Progenitor cell of endocrine pancreas (in vitro differentiated cells): ENCODE results near the gene TNFSF12. TPM values are rescaled to one million over a fixed set of nuclear protein-coding genes. Genes with fewer than 3 reads are reported as not detected.

Source experiments
- DNase-seq: peaks from one replicate; pipeline ENCODE4 v3.0.0; 2021; ENCODE audit warnings: low spot score; ENCODE audit not compliant: unreplicated experiment
- H3K27ac Mint-ChIP-seq: 2 replicates; pipeline ENCODE4 v1.8.0; 2021; ENCODE audit warnings: mild to moderate bottlenecking, moderate library complexity, mixed read lengths
- H3K27me3 Mint-ChIP-seq: 2 replicates; pipeline ENCODE4 v1.8.0; 2021; ENCODE audit warnings: mixed read lengths
- H3K36me3 Mint-ChIP-seq: 2 replicates; pipeline ENCODE4 v1.8.0; 2022; ENCODE audit warnings: mixed read lengths; ENCODE audit not compliant: insufficient read depth
- H3K4me1 Mint-ChIP-seq: 2 replicates; pipeline ENCODE4 v1.8.0; 2021; ENCODE audit warnings: low read depth, mixed read lengths
- H3K4me3 Mint-ChIP-seq: 2 replicates; pipeline ENCODE4 v1.8.0; 2021; ENCODE audit warnings: low read depth, mild to moderate bottlenecking, moderate library complexity, mixed read lengths
- H3K9me3 Mint-ChIP-seq: 2 replicates; pipeline ENCODE4 v1.8.0; 2021; ENCODE audit warnings: low read depth, mixed read lengths
- total RNA-seq: library from RNA; stranded (reverse); gene quantifications from 2 replicates; pipeline ENCODE4 v1.2.1, GENCODE V29; 2021
- TF ChIP-seq, protein P1 (sequence below): fragments of 200-600 bp; sonication (generic); IDR thresholded peaks from one replicate; pipeline ENCODE4 v1.5.0; 2021; ENCODE audit warnings: antibody characterized with exemption, mild to moderate bottlenecking; ENCODE audit not compliant: unreplicated experiment

Gene TNFSF12
- total RNA-seq, 1 donor from 2014 or later = 9.4 TPM

DNA sequence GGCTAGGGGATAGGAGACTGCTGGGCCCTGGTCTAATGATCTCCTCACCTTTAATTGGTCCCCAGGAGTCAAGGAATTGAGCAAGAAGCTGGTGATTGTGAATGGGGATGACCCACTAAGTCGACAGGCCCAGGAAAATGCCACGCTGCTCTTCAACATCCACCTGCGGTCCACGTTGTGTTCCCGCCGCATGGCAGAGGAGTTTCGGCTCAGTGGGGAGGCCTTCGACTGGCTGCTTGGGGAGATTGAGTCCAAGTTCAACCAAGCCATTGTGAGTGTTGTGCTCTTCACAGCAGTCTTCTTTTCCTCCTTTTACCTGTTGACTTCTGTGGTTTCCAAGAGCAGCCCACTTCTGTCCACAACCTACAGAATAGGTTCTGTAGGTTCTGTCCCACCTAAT is 45.3 kb upstream of the TNFSF12 start:
- no peak for DNase-seq
- Mint-ChIP-seq H3K9me3 (no peaks in the 10 kb centered on the region), H3K27ac (no peak overlapping the region), H3K36me3 (peaks cover 39% of the 10 kb centered on the region), H3K4me3 (no peak overlapping the region), H3K4me1 (no peaks in the 10 kb centered on the region), H3K27me3 (no peaks in the 10 kb centered on the region)
- TF ChIP-seq, protein P1, sequence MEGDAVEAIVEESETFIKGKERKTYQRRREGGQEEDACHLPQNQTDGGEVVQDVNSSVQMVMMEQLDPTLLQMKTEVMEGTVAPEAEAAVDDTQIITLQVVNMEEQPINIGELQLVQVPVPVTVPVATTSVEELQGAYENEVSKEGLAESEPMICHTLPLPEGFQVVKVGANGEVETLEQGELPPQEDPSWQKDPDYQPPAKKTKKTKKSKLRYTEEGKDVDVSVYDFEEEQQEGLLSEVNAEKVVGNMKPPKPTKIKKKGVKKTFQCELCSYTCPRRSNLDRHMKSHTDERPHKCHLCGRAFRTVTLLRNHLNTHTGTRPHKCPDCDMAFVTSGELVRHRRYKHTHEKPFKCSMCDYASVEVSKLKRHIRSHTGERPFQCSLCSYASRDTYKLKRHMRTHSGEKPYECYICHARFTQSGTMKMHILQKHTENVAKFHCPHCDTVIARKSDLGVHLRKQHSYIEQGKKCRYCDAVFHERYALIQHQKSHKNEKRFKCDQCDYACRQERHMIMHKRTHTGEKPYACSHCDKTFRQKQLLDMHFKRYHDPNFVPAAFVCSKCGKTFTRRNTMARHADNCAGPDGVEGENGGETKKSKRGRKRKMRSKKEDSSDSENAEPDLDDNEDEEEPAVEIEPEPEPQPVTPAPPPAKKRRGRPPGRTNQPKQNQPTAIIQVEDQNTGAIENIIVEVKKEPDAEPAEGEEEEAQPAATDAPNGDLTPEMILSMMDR = no peak

DNA sequence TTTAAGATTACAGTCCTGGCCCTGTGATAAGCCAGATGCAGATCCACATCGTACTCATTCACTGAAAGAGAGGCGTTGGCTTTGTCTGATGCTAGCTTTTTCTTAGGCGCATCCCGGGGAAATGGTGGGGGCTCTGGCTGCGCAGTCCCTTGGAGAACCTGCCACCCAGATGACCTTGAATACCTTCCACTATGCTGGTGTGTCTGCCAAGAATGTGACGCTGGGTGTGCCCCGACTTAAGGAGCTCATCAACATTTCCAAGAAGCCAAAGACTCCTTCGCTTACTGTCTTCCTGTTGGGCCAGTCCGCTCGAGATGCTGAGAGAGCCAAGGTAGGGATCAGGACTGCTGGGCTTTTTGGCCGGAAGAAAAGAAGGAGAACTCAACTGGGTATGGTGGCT is 40.7 kb upstream of the TNFSF12 start:
- TF ChIP-seq, protein P1 = no peak
- no peaks in the 10 kb centered on the region for H3K27me3 Mint-ChIP-seq
- H3K4me1 Mint-ChIP-seq = no peaks in the 10 kb centered on the region
- no peak for DNase-seq
- H3K36me3 Mint-ChIP-seq = peaks cover 39% of the 10 kb centered on the region
- peak overlapping the region; percentile 33 for H3K27ac Mint-ChIP-seq
- H3K9me3 Mint-ChIP-seq = no peaks in the 10 kb centered on the region
- H3K4me3 Mint-ChIP-seq = no peak overlapping the region

DNA sequence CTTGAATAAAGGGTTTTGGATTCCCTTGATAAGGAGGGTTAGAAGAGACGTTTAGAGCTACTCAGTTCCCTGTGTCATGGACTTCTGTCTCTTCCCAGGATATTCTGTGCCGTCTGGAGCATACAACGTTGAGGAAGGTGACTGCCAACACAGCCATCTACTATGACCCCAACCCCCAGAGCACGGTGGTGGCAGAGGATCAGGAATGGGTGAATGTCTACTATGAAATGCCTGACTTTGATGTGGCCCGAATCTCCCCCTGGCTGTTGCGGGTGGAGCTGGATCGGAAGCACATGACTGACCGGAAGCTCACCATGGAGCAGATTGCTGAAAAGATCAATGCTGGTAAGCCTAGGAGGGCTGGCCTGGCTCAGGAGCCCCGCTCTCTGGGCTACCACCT is 40.0 kb upstream of the TNFSF12 start:
- no peaks in the 10 kb centered on the region for H3K27me3 Mint-ChIP-seq
- no peaks in the 10 kb centered on the region for H3K4me1 Mint-ChIP-seq
- TF ChIP-seq, protein P1 = no peak
- peaks cover 34% of the 10 kb centered on the region for H3K36me3 Mint-ChIP-seq
- H3K4me3 Mint-ChIP-seq = no peak overlapping the region
- no peak overlapping the region for H3K27ac Mint-ChIP-seq
- no peaks in the 10 kb centered on the region for H3K9me3 Mint-ChIP-seq
- no peak for DNase-seq

DNA sequence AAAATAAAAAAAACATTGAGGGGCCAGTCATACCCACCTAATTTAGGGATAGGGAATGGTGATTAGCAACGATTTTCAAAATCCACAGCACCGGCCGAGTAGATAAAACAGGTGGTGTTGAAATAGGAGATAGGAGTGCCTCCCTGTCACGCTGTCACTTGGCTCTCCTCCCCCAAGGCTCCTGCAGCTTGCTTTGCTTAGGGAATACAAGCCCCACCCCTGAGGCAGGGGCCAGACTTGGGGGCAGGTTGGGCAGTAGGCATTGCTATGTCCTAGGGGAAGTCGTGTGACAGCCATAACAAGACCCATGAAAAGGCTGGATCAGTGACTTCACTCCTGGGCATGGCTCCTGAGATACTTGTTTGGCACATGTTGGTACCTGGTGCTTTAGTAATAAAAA is 38.9 kb upstream of the TNFSF12 start:
- H3K36me3 Mint-ChIP-seq = peaks cover 30% of the 10 kb centered on the region
- no peak overlapping the region for H3K27ac Mint-ChIP-seq
- no peaks in the 10 kb centered on the region for H3K9me3 Mint-ChIP-seq
- DNase-seq = no peak
- H3K27me3 Mint-ChIP-seq = no peaks in the 10 kb centered on the region
- TF ChIP-seq, protein P1 = no peak
- H3K4me1 Mint-ChIP-seq = no peaks in the 10 kb centered on the region
- H3K4me3 Mint-ChIP-seq = no peak overlapping the region

DNA sequence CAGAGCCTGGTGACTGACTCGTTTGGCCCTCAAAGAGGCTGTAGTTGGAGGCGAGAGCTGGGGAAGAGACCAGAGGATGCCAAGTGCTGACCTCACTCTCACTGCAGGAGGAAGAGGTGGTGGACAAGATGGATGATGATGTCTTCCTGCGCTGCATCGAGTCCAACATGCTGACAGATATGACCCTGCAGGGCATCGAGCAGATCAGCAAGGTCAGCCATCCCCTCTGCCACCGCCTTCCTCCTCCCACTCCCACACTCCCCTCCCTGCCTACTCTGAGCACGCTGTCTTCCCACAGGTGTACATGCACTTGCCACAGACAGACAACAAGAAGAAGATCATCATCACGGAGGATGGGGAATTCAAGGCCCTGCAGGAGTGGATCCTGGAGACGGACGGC is 37.8 kb upstream of the TNFSF12 start:
- H3K36me3 Mint-ChIP-seq = peaks cover 29% of the 10 kb centered on the region
- no peaks in the 10 kb centered on the region for H3K4me1 Mint-ChIP-seq
- no peaks in the 10 kb centered on the region for H3K27me3 Mint-ChIP-seq
- H3K4me3 Mint-ChIP-seq = no peak overlapping the region
- no peak for DNase-seq
- H3K9me3 Mint-ChIP-seq = no peaks in the 10 kb centered on the region
- TF ChIP-seq, protein P1 = no peak
- peak overlapping the region; percentile 10 for H3K27ac Mint-ChIP-seq
